PC-9 (cell line): ENCODE measurements around the gene FKBP1B. TPM values are rescaled to one million over a fixed set of nuclear protein-coding genes. Genes with fewer than 3 reads are reported as not detected.

Source experiments
- BruUV-seq: library from RNA; stranded (reverse); fragments of 400-500 nt; replicated peaks from 2 replicates; lab custom pipeline; 2021; lab: Mats Ljungman, UMichigan
- CTCF ChIA-PET: fragments of 300-600 bp; sonication (Branson Sonifier 250); formaldehyde crosslinking; loops from one replicate; lab custom pipeline; 2022; ENCODE audit warnings: antibody characterized with exemption; lab: Charles Lee
- POLR2A ChIA-PET: fragments of 300-600 bp; sonication (Branson Sonifier 250); formaldehyde crosslinking; loops from one replicate; lab custom pipeline; 2022; ENCODE audit warnings: antibody characterized with exemption; ENCODE audit not compliant: unreplicated experiment; lab: Charles Lee
- DNase-seq, 2 experiments: peaks; one replicate each; pipeline versions ENCODE4 v3.0.0 to v3.0.0-alpha.2; 2015 to 2022; ENCODE audit warnings: mixed read lengths in 1 of 2
- H2AFZ ChIP-seq: fragments of 200-600 bp; sonication (generic); 2 replicates; pipeline ENCODE4 v1.8.1; 2017; ENCODE audit warnings: antibody characterized with exemption
- H3F3A ChIP-seq: fragments of 200-600 bp; sonication (generic); 2 replicates; pipeline ENCODE4 v1.8.1; 2017; ENCODE audit warnings: antibody characterized with exemption, mild to moderate bottlenecking, low read depth; ENCODE audit not compliant: insufficient read depth
- H3K27ac ChIP-seq: fragments of 200-600 bp; sonication (generic); 2 replicates; pipeline ENCODE4 v1.6.1; 2016; ENCODE audit warnings: mixed run types
- H3K27me3 ChIP-seq: fragments of 200-600 bp; sonication (generic); 2 replicates; pipeline ENCODE4 v1.6.1; 2016; ENCODE audit warnings: low read depth, mixed run types; ENCODE audit not compliant: insufficient read depth
- H3K36me3 ChIP-seq: fragments of 200-600 bp; sonication (generic); 2 replicates; pipeline ENCODE4 v1.6.1; 2016; ENCODE audit warnings: low read depth, mixed run types
- H3K4me1 ChIP-seq: fragments of 200-600 bp; sonication (generic); replicated peaks from 2 replicates; pipeline ENCODE4 v1.6.1; 2016; ENCODE audit warnings: mixed run types; ENCODE audit not compliant: insufficient read depth
- H3K4me2 ChIP-seq: fragments of 200-600 bp; sonication (generic); 2 replicates; pipeline ENCODE4 v1.6.1; 2017; ENCODE audit warnings: mixed run types
- H3K4me3 ChIP-seq: fragments of 200-600 bp; sonication (generic); 2 replicates; pipeline ENCODE4 v1.6.1; 2016; ENCODE audit warnings: mixed run types
- H3K79me2 ChIP-seq: fragments of 200-600 bp; sonication (generic); 2 replicates; pipeline ENCODE4 v1.6.1; 2017; ENCODE audit warnings: low read depth, mixed run types
- H3K9me2 ChIP-seq: fragments of 200-600 bp; sonication (generic); 2 replicates; pipeline ENCODE4 v1.8.1; 2017; ENCODE audit warnings: mild to moderate bottlenecking; ENCODE audit not compliant: insufficient read depth
- H3K9me3 ChIP-seq: fragments of 200-600 bp; sonication (generic); 2 replicates; pipeline ENCODE4 v1.8.1; 2016; ENCODE audit warnings: low read depth; ENCODE audit not compliant: insufficient read depth
- H4K20me1 ChIP-seq: fragments of 200-600 bp; sonication (generic); 2 replicates; pipeline ENCODE4 v1.8.1; 2017; ENCODE audit not compliant: insufficient read depth
- EZH2 ChIP-seq: fragments of 200-600 bp; sonication (generic); IDR thresholded peaks from 2 replicates; pipeline ENCODE4 v1.8.0; 2017; ENCODE audit warnings: antibody characterized with exemption, low read depth
- intact Hi-C: fragments of 100-400 bp; cut with micrococcal nuclease; formaldehyde crosslinking; loops from one replicate; pipeline ENCODE4 v1.10.0; 2022; ENCODE audit not compliant: unreplicated experiment
- total RNA-seq: library from RNA; stranded (reverse); gene quantifications from 2 replicates; pipeline ENCODE4 v1.2.3, GENCODE V29; 2021
- TF ChIP-seq, protein P1 (sequence below): fragments of 200-600 bp; sonication (generic); conservative IDR thresholded peaks from 2 replicates; pipeline ENCODE4 v1.6.1; 2017; ENCODE audit warnings: mixed run types, antibody characterized with exemption, mild to moderate bottlenecking, moderate library complexity

FKBP1B gene
- total RNA-seq, 1 experiment from 2014 or later = 4.5 TPM

DNA sequence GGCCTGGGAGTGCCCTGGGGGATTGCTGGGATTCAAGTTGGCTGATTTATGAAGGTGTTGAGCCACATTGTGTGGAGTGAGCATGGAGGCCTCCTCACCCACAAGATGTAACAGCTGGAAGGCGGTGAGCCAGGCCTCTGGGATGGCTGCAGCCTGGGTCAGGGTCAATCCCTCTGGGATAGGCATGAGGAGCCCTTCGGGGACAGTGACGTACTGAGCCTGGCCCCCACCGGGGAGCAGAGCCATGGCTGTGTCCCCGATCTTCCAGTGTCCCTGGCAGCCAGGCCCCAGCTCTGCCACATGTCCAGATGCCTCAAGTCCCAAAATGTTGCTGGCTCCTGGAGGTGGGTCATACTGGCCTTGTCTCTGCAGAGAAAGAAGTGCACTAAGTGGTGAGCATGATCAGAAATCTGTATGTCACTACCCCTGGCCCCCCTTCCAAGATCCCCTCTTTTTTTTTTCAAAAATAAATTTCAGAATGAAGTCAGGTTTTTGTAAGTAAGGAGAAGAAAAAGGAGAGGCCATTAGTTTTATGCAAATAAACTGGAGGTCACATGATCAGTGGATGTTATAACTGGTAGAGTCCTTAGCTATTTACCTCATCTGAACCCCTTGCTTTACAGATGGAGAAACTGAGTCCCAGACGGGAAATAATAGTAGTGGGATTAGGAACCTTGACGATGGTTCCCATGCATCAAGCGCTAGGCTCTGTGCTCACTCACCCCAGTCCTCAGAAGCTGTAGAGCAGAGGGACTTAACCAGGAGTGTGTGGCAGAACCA, 33.4 kb downstream of the FKBP1B start:
- no peaks in the 10 kb centered on the region for H3K36me3 ChIP-seq
- peaks cover 24% of the 10 kb centered on the region for H3K4me1 ChIP-seq
- peak overlapping the region; percentile 61 for H3K27ac ChIP-seq
- BruUV-seq = no TSS peak
- H3K79me2 ChIP-seq = no peaks in the 10 kb centered on the region
- TF ChIP-seq EZH2 = no peak
- TF ChIP-seq, protein P1, sequence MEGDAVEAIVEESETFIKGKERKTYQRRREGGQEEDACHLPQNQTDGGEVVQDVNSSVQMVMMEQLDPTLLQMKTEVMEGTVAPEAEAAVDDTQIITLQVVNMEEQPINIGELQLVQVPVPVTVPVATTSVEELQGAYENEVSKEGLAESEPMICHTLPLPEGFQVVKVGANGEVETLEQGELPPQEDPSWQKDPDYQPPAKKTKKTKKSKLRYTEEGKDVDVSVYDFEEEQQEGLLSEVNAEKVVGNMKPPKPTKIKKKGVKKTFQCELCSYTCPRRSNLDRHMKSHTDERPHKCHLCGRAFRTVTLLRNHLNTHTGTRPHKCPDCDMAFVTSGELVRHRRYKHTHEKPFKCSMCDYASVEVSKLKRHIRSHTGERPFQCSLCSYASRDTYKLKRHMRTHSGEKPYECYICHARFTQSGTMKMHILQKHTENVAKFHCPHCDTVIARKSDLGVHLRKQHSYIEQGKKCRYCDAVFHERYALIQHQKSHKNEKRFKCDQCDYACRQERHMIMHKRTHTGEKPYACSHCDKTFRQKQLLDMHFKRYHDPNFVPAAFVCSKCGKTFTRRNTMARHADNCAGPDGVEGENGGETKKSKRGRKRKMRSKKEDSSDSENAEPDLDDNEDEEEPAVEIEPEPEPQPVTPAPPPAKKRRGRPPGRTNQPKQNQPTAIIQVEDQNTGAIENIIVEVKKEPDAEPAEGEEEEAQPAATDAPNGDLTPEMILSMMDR = no peak
- H3K9me2 ChIP-seq = no peaks in the 10 kb centered on the region
- peaks cover 29% of the 10 kb centered on the region for H3F3A ChIP-seq
- peak overlapping the region; percentile 71 for H3K4me3 ChIP-seq
- ChIA-PET POLR2A (interaction anchor here (0.6 to 1.5 kb wide), 3 partner anchors 28 to 252 kb away, joined by 3 to 9 read pairs (median 4); partner anchors contain the start of gene WDCP), CTCF (interaction anchor here (0.6 to 1.7 kb wide), 3 partner anchors 28 to 694 kb away, joined by 5 to 10 read pairs (median 10); no protein-coding TSS in a partner anchor)
- no peaks in the 10 kb centered on the region for H3K9me3 ChIP-seq
- intact Hi-C loops = loop anchor here (5.0 kb wide), 2 partner anchors 299 to 709 kb away; partner anchors contain the start of genes CENPO and PTRHD1
- H2AFZ ChIP-seq = peak overlapping the region; percentile 95
- DNase-seq = no peak
- peak overlapping the region; percentile 86 for H3K4me2 ChIP-seq
- no peaks in the 10 kb centered on the region for H3K27me3 ChIP-seq
- no peaks in the 10 kb centered on the region for H4K20me1 ChIP-seq

DNA sequence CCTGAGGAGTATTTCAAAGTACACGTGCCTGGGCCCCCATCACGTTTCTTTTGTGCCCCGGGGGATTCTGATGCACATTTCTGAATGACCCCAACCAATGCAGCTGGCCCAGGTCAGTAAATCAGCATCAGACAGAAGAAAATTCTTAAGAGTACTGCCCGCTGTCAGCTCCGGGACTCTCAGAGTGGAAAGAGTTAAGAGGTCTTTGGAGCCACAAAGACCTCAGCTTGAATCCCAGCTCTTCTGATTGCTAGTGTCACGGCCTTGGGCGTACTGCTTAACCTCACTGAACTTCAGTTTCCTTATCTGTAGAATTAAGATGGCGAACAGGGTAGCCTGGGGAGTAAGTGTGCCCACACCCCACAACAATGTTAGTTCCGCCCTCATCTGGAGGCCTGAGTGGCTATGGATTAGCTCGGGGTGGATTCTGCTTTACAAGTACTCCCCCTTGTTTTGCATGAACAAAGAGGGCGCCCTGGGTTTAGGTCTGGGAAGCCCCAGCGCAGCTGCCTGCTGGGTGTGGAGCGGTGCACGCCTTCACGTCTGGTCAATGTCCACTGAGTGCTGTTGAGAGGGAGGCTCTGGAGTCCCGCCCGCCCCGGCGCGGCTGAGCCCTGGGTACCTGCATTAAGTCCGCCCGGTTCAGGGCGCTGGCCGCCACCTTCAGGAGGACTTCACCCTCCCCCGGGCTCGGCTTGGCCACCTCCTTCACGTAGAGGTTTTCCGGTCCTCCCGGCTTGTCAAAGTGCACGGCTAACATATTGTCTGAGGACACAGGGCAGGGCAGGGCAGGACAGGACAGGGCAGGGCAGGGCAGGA, 34.2 kb downstream of the FKBP1B start:
- Histone ChIP-seq H3K79me2 (no peaks in the 10 kb centered on the region), H2AFZ (peak overlapping the region; percentile 95), H3F3A (peaks cover 27% of the 10 kb centered on the region), H3K9me3 (no peaks in the 10 kb centered on the region), H3K36me3 (no peaks in the 10 kb centered on the region), H3K4me3 (peak overlapping the region; percentile 71), H3K27ac (peak overlapping the region; percentile 61), H3K27me3 (no peaks in the 10 kb centered on the region), H3K4me2 (peak overlapping the region; percentile 86), H3K9me2 (no peaks in the 10 kb centered on the region), H4K20me1 (no peaks in the 10 kb centered on the region), H3K4me1 (peaks cover 18% of the 10 kb centered on the region)
- intact Hi-C loops = loop anchor here (1.0 to 5.0 kb wide), 11 partner anchors 7 to 709 kb away; partner anchors contain the start of genes ATAD2B, CENPO, FAM228B and ITSN2
- peak; percentile 86 to 96 for DNase-seq
- ChIA-PET POLR2A (interaction anchor here (0.5 to 1.5 kb wide), 9 partner anchors 23 to 373 kb away, joined by 3 to 9 read pairs (median 4); partner anchors contain the start of genes ATAD2B and WDCP), CTCF (interaction anchor here (0.6 to 1.8 kb wide), 8 partner anchors 25 to 693 kb away, joined by 3 to 14 read pairs (median 6); partner anchors contain the start of genes ATAD2B and WDCP)
- TSS peak; percentile 50 for BruUV-seq
- TF ChIP-seq, protein P1 = no peak
- TF ChIP-seq EZH2 = no peak
